Prostate gland (tissue), 2 donors: Measurements from ENCODE around the gene ATPAF2. TPM values are rescaled to one million over a fixed set of nuclear protein-coding genes. Genes with fewer than 3 reads are reported as not detected.

Source experiments
- DNase-seq: peaks from one replicate; pipeline ENCODE4 v3.0.0-alpha.2; 2019; ENCODE audit warnings: low spot score
- H3K27ac ChIP-seq, 2 donors: fragments of 200-600 bp; sonication (generic); 2 replicates each; pipeline ENCODE4 v1.5.1; 2017 to 2019
- H3K27me3 ChIP-seq: fragments of 200-600 bp; sonication (generic); replicated peaks from 2 replicates; pipeline ENCODE4 v1.5.1; 2019; ENCODE audit not compliant: insufficient read depth
- H3K36me3 ChIP-seq, 2 donors: fragments of 200-600 bp; sonication (generic); 1 replicate in 1 of 2; 2 replicates in 1 of 2; pipeline versions ENCODE4 v1.5.1 to v1.8.1; 2017 to 2019
- H3K4me1 ChIP-seq: fragments of 200-600 bp; sonication (generic); replicated peaks from 2 replicates; pipeline ENCODE4 v1.5.1; 2019
- H3K4me3 ChIP-seq, 2 donors: fragments of 200-600 bp; sonication (generic); 2 replicates each; pipeline ENCODE4 v1.5.1; 2017 to 2019
- H3K9me3 ChIP-seq: fragments of 200-600 bp; sonication (generic); 2 replicates; pipeline ENCODE4 v1.5.1; 2017
- CTCF ChIP-seq, 4 experiments: fragments of 200-600 bp in 2 of 4; fragments of 450-650 bp in 2 of 4; sonication (generic) in 2 of 4; IDR thresholded peaks; 1 replicate in 3 of 4; 2 replicates in 1 of 4; pipeline ENCODE4 v1.5.1; 2016 to 2019; ENCODE audit warnings: antibody characterized with exemption in 4 of 4, mild to moderate bottlenecking in 2 of 4, moderate library complexity in 2 of 4
- POLR2A ChIP-seq: fragments of 450-650 bp; IDR thresholded peaks from one replicate; pipeline ENCODE4 v1.6.1; 2016; ENCODE audit warnings: antibody characterized with exemption, mild to moderate bottlenecking
- POLR2AphosphoS5 ChIP-seq: sonication (generic); formaldehyde crosslinking; IDR thresholded peaks from one replicate; pipeline ENCODE4 v1.6.1; 2017; ENCODE audit warnings: antibody characterized with exemption
- WGBS: methylation state at CpG from one replicate; pipeline ENCODE4 v1.1.5; 2018; 5-methylcytosine and 5-hydroxymethylcytosine counted together
- intact Hi-C: fragments of 100-400 bp; cut with DNase I; formaldehyde crosslinking; loops from one replicate; pipeline ENCODE4 v1.14.2; 2022
- total RNA-seq, 2 donors: library from RNA; depleted of rRNA; stranded (reverse); fragments of >200 nt; gene quantifications; one replicate each; pipeline ENCODE4 v1.1.0, GENCODE V29; 2016

ATPAF2 gene
- total RNA-seq, 2 donors from 2014 or later: 17.7 to 30.5 TPM

- Histone ChIP-seq H3K4me1 (no peaks in the 10 kb centered on the region), H3K4me3 (peak overlapping the region; percentile 93 to 95), H3K27ac (peak overlapping the region; percentile 91 to 95), H3K9me3 (no peaks in the 10 kb centered on the region), H3K27me3 (no peaks in the 10 kb centered on the region), H3K36me3 (no peaks in the 10 kb centered on the region)
- WGBS: 7% methylated on average over 1 of the region's 1 CpG
- DNase-seq: peak; percentile 54
- TF ChIP-seq CTCF (IDR thresholded peaks at IDR 0.05) (no peak), POLR2AphosphoS5 (peak; percentile 90), POLR2A (peak; percentile 17)
- intact Hi-C loops: loop anchor here (5.0 kb wide), 1 partner anchor 66 kb away; the partner anchor contains the start of genes ATPAF2 and GID4
Measured at GRCh38 chr17:17970699-17971430, 68.1 kb downstream of the ATPAF2 start.

Other genes starting within 250 kb of the ATPAF2 start
- gene SREBF1, start 202.2 kb downstream of the ATPAF2 start, total RNA-seq: 100 to 1,000 TPM; 134 to 299 TPM
- gene TOM1L2, start 66.8 kb downstream of the ATPAF2 start, total RNA-seq: 100 to 1,000 TPM; 162 to 185 TPM
- gene DRC3, start 66.3 kb downstream of the ATPAF2 start, total RNA-seq: 1 to 10 TPM; 4.5 to 10.0 TPM
- 10 to 100 TPM; 11.0 to 19.1 TPM for gene GID4, start 240 bp upstream of the ATPAF2 start, total RNA-seq
- 10 to 100 TPM; 44.1 to 56.9 TPM for gene DRG2, start 48.8 kb upstream of the ATPAF2 start, total RNA-seq
- gene MYO15A, start 69.6 kb upstream of the ATPAF2 start, total RNA-seq: 1 to 10 TPM in 1 of 2 donors, under 1 TPM in 1; 0.32 to 8.3 TPM
- 100 to 1,000 TPM; 132 to 230 TPM for gene ALKBH5, start 144.7 kb upstream of the ATPAF2 start, total RNA-seq
- 10 to 100 TPM; 17.7 to 33.5 TPM for gene LLGL1, start 186.5 kb upstream of the ATPAF2 start, total RNA-seq
- gene FLII, start 219.6 kb upstream of the ATPAF2 start, total RNA-seq: 100 to 1,000 TPM; 280 to 347 TPM
- 10 to 100 TPM; 22.3 to 28.7 TPM for gene MIEF2, start 221.5 kb upstream of the ATPAF2 start, total RNA-seq